CD4-positive, alpha-beta T cell treated with Interleukin-21 for 1 hour (primary cell): ENCODE results near the gene SPRED3.
A peak's percentile ranks its signal among the peaks of the same experiment; 100 is the strongest.
"Not testable (repeated sequence)": the region's sequence is repeated elsewhere in the genome, so short reads cannot be mapped to it uniquely, and the experiment has no call there.

Experiments
- DNase-seq: peaks from one replicate; pipeline ENCODE4 v3.0.0-alpha.2; 2020

Gene SPRED3

GRCh38 chr19:38388349-38389100, at the start of gene SPRED3:
Gene SPRED3, plus strand, starts transcription at chr19:38388697. Its CDS starts 1,606 bp downstream, at chr19:38390303.
- DNase-seq = no peak

- DNase-seq = not testable (repeated sequence)
Observed at GRCh38 chr19:38339011-38339410, 49.5 kb upstream of the SPRED3 start.

GRCh38 chr19:38340927-38341326, 47.6 kb upstream of the SPRED3 start:
- DNase-seq = no peak

GRCh38 chr19:38346837-38347236, 41.7 kb upstream of the SPRED3 start:
- DNase-seq = no peak

GRCh38 chr19:38350883-38351282, 37.6 kb upstream of the SPRED3 start:
- DNase-seq = no peak

GRCh38 chr19:38351865-38352395, 36.6 kb upstream of the SPRED3 start:
- DNase-seq = no peak

GRCh38 chr19:38352611-38353010, 35.9 kb upstream of the SPRED3 start:
- DNase-seq = no peak

- DNase-seq = no peak
Observed at GRCh38 chr19:38355728-38356725, 32.5 kb upstream of the SPRED3 start.

- DNase-seq = no peak
Observed at GRCh38 chr19:38358071-38358470, 30.4 kb upstream of the SPRED3 start.

GRCh38 chr19:38359242-38360021, 29.1 kb upstream of the SPRED3 start:
- DNase-seq = no peak

GRCh38 chr19:38360351-38360750, 28.1 kb upstream of the SPRED3 start:
- DNase-seq = no peak

GRCh38 chr19:38360839-38361631, 27.5 kb upstream of the SPRED3 start:
- no peak for DNase-seq

GRCh38 chr19:38361633-38362075, 26.8 kb upstream of the SPRED3 start:
- peak; percentile 69 for DNase-seq

- peak; percentile 77 for DNase-seq
Observed at GRCh38 chr19:38362076-38362945, 26.2 kb upstream of the SPRED3 start.

- not testable (repeated sequence) for DNase-seq
Observed at GRCh38 chr19:38362946-38363688, 25.4 kb upstream of the SPRED3 start.

GRCh38 chr19:38367041-38367440, 21.5 kb upstream of the SPRED3 start:
- DNase-seq = no peak

- DNase-seq = no peak
Observed at GRCh38 chr19:38369584-38369983, 18.9 kb upstream of the SPRED3 start.

GRCh38 chr19:38370299-38370698, 18.2 kb upstream of the SPRED3 start:
- no peak for DNase-seq

- DNase-seq = no peak
Observed at GRCh38 chr19:38371081-38371480, 17.4 kb upstream of the SPRED3 start.

- no peak for DNase-seq
Observed at GRCh38 chr19:38373907-38374331, 14.6 kb upstream of the SPRED3 start.
